Stimulated activated CD4-positive, alpha-beta T cell treated with anti-CD3 and anti-CD28 coated beads, Interleukin-2, amount 100 ng/mL, for 24 hours (primary cell): ENCODE results near the gene APOL6.
A peak's percentile ranks its signal among the peaks of the same experiment; 100 is the strongest.

Source experiments
- DNase-seq, 2 donors: peaks; one replicate each; pipeline ENCODE4 v3.0.0-alpha.2; 2020

APOL6 gene, protein sequence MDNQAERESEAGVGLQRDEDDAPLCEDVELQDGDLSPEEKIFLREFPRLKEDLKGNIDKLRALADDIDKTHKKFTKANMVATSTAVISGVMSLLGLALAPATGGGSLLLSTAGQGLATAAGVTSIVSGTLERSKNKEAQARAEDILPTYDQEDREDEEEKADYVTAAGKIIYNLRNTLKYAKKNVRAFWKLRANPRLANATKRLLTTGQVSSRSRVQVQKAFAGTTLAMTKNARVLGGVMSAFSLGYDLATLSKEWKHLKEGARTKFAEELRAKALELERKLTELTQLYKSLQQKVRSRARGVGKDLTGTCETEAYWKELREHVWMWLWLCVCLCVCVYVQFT

DNA sequence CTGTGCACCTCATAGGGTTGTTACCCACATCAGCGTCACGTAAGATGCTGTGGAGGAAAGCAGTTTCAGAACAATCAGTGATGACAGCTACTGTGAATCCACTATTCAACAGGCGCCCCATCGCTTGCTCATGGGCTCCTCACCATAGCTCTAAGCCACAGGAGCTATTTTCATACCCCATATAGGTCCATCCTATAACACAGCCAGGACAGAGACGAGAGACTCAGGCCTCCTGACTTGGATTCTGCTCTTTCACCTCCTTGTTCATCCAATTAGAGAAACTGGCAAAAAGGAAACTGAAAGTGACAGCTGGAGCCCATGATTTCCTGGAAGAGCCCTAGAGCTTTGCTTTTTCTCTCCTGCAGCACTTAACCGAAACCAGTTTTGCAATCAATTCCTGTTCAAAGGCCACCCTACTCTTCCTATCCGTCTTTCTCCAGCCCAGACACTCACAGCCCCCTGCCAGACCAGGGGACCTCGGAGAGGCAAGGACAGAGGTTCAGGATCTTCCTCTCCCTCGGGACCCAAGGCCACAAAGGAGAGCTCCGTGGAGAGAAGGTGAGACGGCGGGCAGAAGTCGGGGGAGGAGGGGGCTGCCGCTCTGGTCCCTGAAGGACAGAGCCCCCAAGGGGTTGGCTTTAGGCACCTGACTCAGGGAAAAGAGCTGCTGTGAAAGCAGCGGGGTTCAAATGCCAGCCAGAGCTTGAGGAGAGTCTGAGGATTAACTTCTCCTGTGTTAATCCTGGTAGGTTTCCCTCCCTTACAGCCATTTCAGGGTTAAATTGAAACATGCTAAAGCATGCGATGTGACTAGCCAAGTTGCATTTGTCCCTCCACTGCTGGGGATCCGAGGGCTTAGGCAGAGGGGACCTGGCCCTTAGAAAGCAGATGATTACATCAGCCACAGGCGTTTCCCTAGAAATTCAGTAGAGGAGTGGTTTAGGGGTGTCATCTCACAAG is at the start of gene APOL6:
Gene APOL6 (plus strand): TSS at position 381 of the 960 bp plus-strand sequence. CDS start 7,980 bp downstream, outside the sequence.
- DNase-seq = peak; percentile 52 to 69

GRCh38 chr22:35599364-35599763 is 48.9 kb upstream of the APOL6 start:
- no peak for DNase-seq

- DNase-seq = no peak
Observed at GRCh38 chr22:35600476-35600875, 47.8 kb upstream of the APOL6 start.

GRCh38 chr22:35601013-35601580 is 47.1 kb upstream of the APOL6 start:
- DNase-seq = no peak

DNA sequence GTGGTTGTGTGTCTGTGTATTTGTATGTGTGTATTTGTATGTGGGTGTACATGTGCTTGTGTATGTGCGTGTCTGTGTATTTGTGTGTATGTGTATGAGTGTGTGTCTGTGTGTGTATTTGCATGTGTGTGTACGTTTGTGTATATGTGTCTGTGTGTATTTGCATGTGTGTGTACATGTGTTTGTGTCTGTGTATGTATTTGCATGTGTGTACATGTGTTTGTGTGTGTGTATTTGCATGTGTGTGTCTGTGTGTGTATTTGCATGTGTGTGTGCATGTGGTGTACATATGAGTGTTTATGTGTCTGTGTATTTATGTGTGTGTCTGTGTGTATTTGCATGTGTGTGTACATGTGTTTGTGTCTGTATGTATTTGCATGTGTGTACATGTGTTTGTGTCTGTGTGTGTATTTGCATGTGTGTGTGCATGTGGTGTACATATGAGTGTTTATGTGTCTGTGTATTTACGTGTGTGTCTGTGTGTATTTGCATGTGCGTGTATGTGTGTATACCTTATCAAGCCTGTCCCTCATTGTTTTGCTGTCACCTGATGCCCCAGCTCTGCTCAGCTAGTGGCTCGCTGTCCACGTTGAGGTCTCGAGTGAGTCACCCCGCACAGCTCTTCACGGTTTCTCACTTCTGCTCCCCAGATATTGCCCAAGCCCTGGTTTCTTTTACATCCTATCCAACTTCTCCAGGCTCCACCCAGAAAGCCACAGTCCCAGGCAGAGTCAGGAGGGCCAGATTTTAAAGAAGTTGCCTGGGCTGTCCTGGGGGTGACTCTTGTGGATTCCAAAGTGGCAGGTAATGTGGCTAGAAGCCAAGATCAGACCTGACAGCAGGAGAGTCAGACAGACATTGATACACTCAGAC is 46.3 kb upstream of the APOL6 start:
- no peak for DNase-seq

GRCh38 chr22:35604621-35605368 is 43.5 kb upstream of the APOL6 start:
- peak in 1 of 2 donors; percentile 32 for DNase-seq

- DNase-seq = no peak
Observed at GRCh38 chr22:35605369-35605680, 42.9 kb upstream of the APOL6 start.

DNA sequence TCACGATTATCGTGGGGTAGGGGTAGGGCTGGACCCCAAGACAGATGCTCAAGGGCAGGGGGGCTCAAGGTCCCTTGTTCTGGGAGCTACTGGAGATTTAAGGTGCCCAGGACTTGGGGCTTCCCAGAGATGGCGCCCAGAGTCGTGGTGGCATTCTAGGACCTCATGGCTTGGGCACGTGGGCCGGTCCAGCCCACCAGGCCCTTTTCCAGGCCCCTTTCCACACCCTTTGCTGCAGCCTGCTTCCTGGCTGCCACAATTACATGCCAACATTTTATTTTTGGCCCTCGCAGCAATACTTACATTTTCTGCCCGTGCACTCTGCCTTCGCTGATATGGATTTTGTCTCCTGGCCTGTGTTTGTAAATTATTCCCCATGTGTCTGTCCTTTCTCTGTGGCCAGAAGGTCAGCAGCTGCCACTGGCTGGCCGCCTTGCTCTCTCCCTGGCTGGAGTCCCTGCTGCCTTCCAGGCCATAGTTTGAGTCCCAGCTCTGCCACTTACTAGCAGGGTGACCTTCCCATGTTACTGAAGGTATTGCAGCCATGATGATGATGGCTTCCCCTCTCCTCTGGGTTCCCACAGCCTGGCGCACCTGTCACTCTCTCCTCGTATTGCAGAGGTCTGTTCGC is 42.3 kb upstream of the APOL6 start:
- no peak for DNase-seq

DNA sequence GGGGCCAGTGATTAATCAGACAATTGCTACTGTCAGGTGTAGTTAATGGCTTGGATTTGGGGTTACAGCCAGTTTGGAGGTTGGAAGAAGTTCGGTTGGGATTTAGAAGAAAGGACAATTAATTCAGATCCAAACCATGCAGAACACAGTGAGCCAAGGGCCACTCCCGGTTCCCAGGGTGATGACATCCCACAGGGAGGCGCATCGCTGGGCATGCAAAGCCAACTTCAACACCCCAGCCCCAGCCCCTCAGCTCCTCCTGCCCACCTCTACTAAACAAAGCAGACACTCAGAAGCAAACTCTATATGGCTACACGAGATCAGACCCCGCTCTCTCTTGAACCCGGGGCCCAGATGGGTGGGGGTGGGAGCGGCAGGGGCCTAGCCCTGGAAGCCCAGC is 41.3 kb upstream of the APOL6 start:
- no peak for DNase-seq

DNA sequence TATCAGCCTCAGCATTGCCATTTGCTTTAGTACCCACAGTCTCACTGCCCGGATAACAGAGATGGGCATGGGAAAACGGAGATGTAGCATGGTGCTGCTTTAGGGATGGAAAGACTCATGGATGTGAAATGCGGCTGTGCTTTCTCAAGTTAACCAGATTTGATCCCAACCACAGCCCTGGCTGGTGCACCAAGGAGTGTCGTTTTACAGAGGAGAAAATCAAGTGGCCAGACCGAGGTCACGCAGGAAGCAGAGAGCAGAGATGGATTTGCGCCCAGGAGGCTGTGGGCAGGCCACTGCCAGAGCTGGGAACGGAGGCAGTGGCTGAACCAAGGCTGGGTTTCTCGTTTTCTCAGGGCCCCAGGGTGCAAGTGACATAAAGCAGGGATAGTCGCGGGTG is 40.2 kb upstream of the APOL6 start:
- no peak for DNase-seq

- no peak for DNase-seq
Observed at GRCh38 chr22:35609261-35609660, 39.0 kb upstream of the APOL6 start.

GRCh38 chr22:35609761-35610160 is 38.5 kb upstream of the APOL6 start:
- DNase-seq = no peak

DNA sequence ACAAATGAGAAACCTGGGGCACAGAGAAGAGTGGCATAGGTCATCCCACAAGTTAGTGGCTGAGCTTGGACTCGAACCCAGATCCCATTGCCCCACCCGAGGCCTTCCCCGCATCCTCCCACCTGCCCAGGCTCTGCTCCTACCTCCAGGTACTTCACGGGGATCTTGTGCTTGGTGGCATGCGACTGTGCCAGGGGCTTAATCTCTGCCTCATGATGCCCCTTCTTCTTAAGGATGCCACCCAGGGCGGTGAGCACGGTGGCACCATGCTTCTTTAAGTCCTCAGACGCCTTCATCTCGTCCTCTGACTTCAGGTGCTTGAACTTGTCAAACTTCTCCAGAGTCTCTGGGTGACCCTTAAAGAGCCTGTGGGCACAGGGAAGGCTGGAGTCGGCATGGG is 37.5 kb upstream of the APOL6 start:
- no peak for DNase-seq

GRCh38 chr22:35611200-35611890 is 36.9 kb upstream of the APOL6 start:
- no peak for DNase-seq

DNA sequence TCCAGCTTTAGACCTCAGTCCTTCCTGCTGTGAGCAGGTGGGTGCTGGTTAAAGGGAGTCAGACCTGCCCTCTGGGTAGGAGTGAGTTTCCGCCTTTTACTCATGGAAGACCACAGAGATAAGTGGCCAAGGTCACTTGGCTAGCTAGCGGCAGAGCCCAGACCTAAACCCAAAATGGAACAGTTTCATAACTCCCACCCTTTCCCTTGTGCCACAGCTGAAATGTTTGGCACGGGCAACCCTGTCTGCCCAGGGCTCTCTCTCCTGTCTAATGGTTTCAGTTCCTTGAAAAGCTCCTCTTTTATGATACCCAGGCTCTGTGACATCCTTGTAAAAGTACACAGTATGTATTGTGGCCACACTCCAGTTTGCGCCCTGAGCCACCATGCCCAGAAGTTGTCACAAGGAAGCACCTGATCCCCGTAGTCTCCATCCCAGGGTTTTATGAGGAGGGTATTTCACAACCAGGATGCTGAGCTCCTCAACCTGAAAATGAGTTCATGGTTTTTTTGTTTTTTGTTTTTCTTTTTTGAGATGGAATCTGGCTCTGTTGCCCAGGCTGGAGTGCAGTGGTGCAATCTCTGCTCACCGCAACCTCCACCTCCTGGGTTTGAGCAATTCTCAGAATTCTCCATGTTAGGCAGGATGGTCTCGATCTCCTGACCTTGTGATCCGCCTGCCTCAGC is 36.2 kb upstream of the APOL6 start:
- DNase-seq = no peak

DNA sequence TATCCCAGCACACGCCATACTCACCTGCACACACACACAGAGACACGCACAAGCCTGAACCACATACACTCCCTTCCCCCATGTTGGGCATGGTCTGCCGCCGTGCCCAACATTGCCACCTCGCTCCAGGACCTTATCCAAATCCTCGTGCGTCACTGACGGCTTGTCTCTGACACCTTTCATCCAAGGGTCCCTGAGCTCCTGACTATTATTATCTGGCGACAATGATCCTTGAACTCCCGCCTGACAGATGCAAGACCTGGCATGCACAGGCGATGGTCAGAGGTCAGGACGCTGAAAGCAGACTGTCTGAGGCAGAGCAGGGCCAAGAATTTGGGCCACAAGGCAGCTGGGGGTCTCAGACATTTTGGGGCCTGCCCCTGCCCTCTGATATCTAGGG is 35.3 kb upstream of the APOL6 start:
- no peak for DNase-seq

GRCh38 chr22:35614404-35614803 is 33.8 kb upstream of the APOL6 start:
- no peak for DNase-seq

DNA sequence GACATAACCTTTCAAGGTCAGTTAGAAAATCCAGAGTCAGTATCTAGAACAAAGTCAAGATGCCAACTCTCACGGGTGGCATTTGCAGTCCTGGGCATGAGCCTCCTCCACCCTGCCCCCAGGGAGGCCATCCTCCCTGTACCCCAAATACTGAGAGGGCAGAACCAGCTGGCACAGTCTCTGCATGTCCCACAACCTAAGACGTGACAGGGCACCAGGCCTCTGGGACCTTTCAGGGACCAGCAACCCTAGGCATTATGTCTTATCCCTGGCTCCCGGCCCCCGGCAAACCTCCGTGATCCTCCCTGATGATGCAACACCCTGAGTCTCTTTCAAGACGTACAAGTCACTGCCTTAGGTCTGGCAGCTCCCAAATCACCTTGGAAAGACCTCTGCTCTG is 33.1 kb upstream of the APOL6 start:
- no peak for DNase-seq

GRCh38 chr22:35616043-35616442 is 32.2 kb upstream of the APOL6 start:
- DNase-seq = no peak

- DNase-seq = no peak
Observed at GRCh38 chr22:35617137-35617755, 31.0 kb upstream of the APOL6 start, which contains the start of gene MB. MB (minus strand) TSS chr22:35617329; CDS start chr22:35617257, 72 bp downstream.
